GM18498 (cell line): ENCODE data around the gene SEMA3C.

ENCODE experiments used
- ATAC-seq: cut with Tn5 transposase; IDR thresholded peaks from one replicate; pipeline ENCODE4 v1.9.1; 2021; ENCODE audit warnings: mild to moderate bottlenecking, moderate library complexity; ENCODE audit not compliant: unreplicated experiment

SEMA3C gene

GRCh38 chr7:80711531-80711930 lies 207.3 kb downstream of the SEMA3C start:
- no peak for ATAC-seq

- no peak for ATAC-seq
Measured at GRCh38 chr7:80708123-80708522, 210.7 kb downstream of the SEMA3C start.

GRCh38 chr7:80707318-80707717 lies 211.5 kb downstream of the SEMA3C start:
- no peak for ATAC-seq

DNA sequence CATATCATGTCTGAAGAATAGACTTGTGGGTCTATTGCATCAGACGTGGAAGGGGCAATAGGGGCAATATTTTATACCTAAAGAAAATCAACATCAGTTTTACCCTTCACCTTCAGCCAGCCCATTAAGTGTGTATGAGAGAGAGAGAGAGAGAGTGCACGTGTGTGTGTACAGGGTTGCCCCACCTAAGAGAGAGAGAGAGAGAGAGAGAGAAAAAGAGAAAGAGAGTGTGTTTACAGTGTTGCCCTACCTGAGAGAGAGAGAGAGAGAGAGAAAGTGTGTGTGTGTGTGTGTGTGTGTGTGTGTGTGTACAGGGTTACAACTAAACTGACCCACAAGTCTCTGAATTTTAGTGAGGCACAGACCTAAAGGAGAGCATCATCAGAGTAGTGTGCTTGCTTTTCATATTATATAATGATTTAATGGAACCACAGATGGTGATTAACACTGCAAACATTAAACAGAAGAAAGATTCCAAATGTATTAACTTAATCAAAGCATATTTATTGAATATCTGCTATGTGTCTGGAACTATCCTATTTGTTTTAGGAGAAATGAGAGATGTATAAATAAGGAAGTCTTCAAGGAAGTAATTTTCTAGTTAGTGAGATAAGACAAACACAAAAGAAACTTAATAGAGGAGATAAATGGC lies 213.6 kb downstream of the SEMA3C start:
- ATAC-seq, result no peak

GRCh38 chr7:80703272-80703671 lies 215.6 kb downstream of the SEMA3C start:
- ATAC-seq, result no peak

- no peak for ATAC-seq
Measured at GRCh38 chr7:80699721-80700256, 219.1 kb downstream of the SEMA3C start.

DNA sequence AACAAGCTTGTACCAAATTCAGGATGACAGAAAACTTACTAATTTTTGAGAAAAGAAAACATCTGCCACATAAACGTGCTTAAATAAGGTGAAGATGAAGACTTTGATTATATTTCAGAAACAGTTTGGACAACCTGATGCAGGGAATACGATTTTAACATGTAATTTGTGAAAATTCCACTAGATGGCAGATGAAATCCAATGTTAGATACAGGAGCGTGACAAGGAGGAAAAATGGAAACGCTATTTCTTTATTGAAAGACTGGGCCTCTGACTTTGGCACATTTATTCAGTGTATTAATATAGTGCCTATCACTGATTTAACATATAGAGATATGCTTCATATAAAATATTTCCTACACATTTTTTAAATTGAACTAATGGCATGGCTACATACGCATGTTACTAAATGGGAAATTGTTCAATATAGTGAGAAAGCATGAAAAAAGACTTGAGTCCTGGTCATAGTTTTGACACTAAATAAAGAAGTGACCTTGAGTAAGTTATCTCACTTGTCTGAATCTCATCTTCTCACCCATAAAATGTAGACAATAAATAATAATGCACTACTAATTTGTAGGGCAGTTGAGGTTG lies 219.7 kb downstream of the SEMA3C start:
- ATAC-seq, result no peak
